IMR-90 (cell line): ENCODE results near the gene SYNPO2. TPM values are rescaled to one million over a fixed set of nuclear protein-coding genes. Genes with fewer than 3 reads are reported as not detected.
A peak's percentile ranks its signal among the peaks of the same experiment; 100 is the strongest.

Experiments used
- ATAC-seq: fragments of 200-7000 bp; cut with Tn5 transposase; 2 replicates; pipeline ENCODE4 v1.9.1; 2020; ENCODE audit warnings: low read depth, mild to moderate bottlenecking, moderate library complexity
- BruUV-seq: library from RNA; stranded (reverse); fragments of 400-500 nt; replicated peaks from 2 replicates; lab custom pipeline; 2021; lab: Mats Ljungman, UMichigan
- CTCF ChIA-PET: fragments of 300-600 bp; formaldehyde crosslinking; extraction: SDS; loops from one replicate; lab custom pipeline; 2021; ENCODE audit warnings: antibody characterized with exemption; lab: Yijun Ruan, JAX
- POLR2A ChIA-PET: fragments of 300-600 bp; sonication (Branson Sonifier 250); formaldehyde crosslinking; loops from one replicate; lab custom pipeline; 2022; ENCODE audit warnings: antibody characterized with exemption; ENCODE audit not compliant: unreplicated experiment; lab: Charles Lee
- DNase-seq: peaks from one replicate; pipeline ENCODE4 v3.0.0; 2013
- H2AFZ ChIP-seq: replicated peaks from 2 replicates; pipeline ENCODE3; 2013; ENCODE audit warnings: low read length, mild to moderate bottlenecking; ENCODE audit not compliant: poor library complexity
- H2AK5ac ChIP-seq: 2 replicates; pipeline ENCODE4 v1.6.1; 2013; ENCODE audit warnings: low read depth, low read length, inconsistent platforms
- H2AK9ac ChIP-seq: replicated peaks from 2 replicates; pipeline ENCODE3; 2013; ENCODE audit warnings: mild to moderate bottlenecking, low read depth, low read length, moderate library complexity; ENCODE audit not compliant: poor library complexity
- H2BK120ac ChIP-seq: 2 replicates; pipeline ENCODE4 v1.6.1; 2013; ENCODE audit warnings: low read depth, low read length, inconsistent platforms
- H2BK15ac ChIP-seq: 3 replicates; pipeline ENCODE4 v1.6.1; 2013; ENCODE audit warnings: low read depth, low read length, inconsistent platforms
- H2BK20ac ChIP-seq: 2 replicates; pipeline ENCODE4 v1.6.1; 2013; ENCODE audit warnings: low read depth, mild to moderate bottlenecking, inconsistent platforms, low read length, moderate library complexity
- H2BK5ac ChIP-seq: 2 replicates; pipeline ENCODE4 v1.6.1; 2013; ENCODE audit warnings: mild to moderate bottlenecking, low read depth, low read length, inconsistent platforms; ENCODE audit not compliant: poor library complexity, severe bottlenecking
- H3K14ac ChIP-seq: replicated peaks from 2 replicates; pipeline ENCODE4 v1.6.1; 2013; ENCODE audit warnings: low read depth, low read length, inconsistent platforms
- H3K18ac ChIP-seq: 2 replicates; pipeline ENCODE4 v1.6.1; 2013; ENCODE audit warnings: low read depth, low read length, control low read depth
- H3K23ac ChIP-seq: 2 replicates; pipeline ENCODE4 v1.6.1; 2013; ENCODE audit warnings: low read depth, low read length, inconsistent platforms
- H3K27ac ChIP-seq: 2 replicates; pipeline ENCODE4 v1.5.1; 2013; ENCODE audit warnings: mild to moderate bottlenecking, control low read depth, low read length; ENCODE audit not compliant: insufficient read depth
- H3K27me3 ChIP-seq: 2 replicates; pipeline ENCODE4 v1.6.1; 2013; ENCODE audit warnings: low read length; ENCODE audit not compliant: control insufficient read depth, insufficient read depth
- H3K36me3 ChIP-seq: 2 replicates; pipeline ENCODE4 v1.6.1; 2013; ENCODE audit warnings: low read length, mixed read lengths; ENCODE audit not compliant: control insufficient read depth, insufficient read depth
- H3K4ac ChIP-seq: 2 replicates; pipeline ENCODE4 v1.6.1; 2013; ENCODE audit warnings: low read depth, low read length, inconsistent platforms
- H3K4me1 ChIP-seq: 2 replicates; pipeline ENCODE4 v1.6.1; 2013; ENCODE audit warnings: low read length, mixed read lengths; ENCODE audit not compliant: control insufficient read depth, insufficient read depth
- H3K4me2 ChIP-seq: 2 replicates; pipeline ENCODE4 v1.6.1; 2013; ENCODE audit warnings: low read depth, mild to moderate bottlenecking, control low read depth, low read length, moderate library complexity
- H3K4me3 ChIP-seq: 2 replicates; pipeline ENCODE4 v1.5.1; 2013; ENCODE audit warnings: low read depth, mild to moderate bottlenecking, control low read depth, low read length, moderate library complexity; ENCODE audit not compliant: insufficient read depth
- H3K56ac ChIP-seq: 2 replicates; pipeline ENCODE4 v1.6.1; 2013; ENCODE audit warnings: low read length, inconsistent platforms; ENCODE audit not compliant: insufficient read depth; ENCODE audit errors: extremely low read depth
- H3K79me1 ChIP-seq, 2 experiments: 2 replicates each; pipeline ENCODE4 v1.6.1; 2013; ENCODE audit warnings: low read length in 2 of 2, inconsistent platforms in 1 of 2, low read depth in 1 of 2
- H3K9ac ChIP-seq: 2 replicates; pipeline ENCODE4 v1.6.1; 2013; ENCODE audit warnings: low read depth, low read length, control low read depth
- H3K9me1 ChIP-seq: 2 replicates; pipeline ENCODE4 v1.6.1; 2013; ENCODE audit warnings: low read length, inconsistent platforms; ENCODE audit not compliant: insufficient read depth
- H3K9me3 ChIP-seq: 2 replicates; pipeline ENCODE4 v1.6.1; 2013; ENCODE audit warnings: low read length; ENCODE audit not compliant: control insufficient read depth, insufficient read depth
- H4K20me1 ChIP-seq: 2 replicates; pipeline ENCODE4 v1.6.1; 2013; ENCODE audit warnings: low read length, inconsistent platforms; ENCODE audit not compliant: insufficient read depth
- H4K5ac ChIP-seq: 2 replicates; pipeline ENCODE4 v1.6.1; 2013; ENCODE audit warnings: mild to moderate bottlenecking, low read depth, low read length, control low read depth
- H4K8ac ChIP-seq, 2 experiments: 2 replicates each; pipeline ENCODE4 v1.6.1; 2013; ENCODE audit warnings: low read depth in 2 of 2, low read length in 2 of 2, control low read depth in 1 of 2, inconsistent platforms in 1 of 2
- H4K91ac ChIP-seq: 2 replicates; pipeline ENCODE4 v1.6.1; 2013; ENCODE audit warnings: low read depth, low read length, inconsistent platforms; ENCODE audit not compliant: insufficient read depth
- BHLHE40 ChIP-seq: fragments of 150-350 bp; IDR thresholded peaks from 2 replicates; pipeline ENCODE4 v1.6.1; 2016; ENCODE audit warnings: mild to moderate bottlenecking, low read depth, low read length
- CEBPB ChIP-seq: IDR thresholded peaks from 2 replicates; pipeline ENCODE4 v1.6.1; 2012; ENCODE audit warnings: low read depth, low read length, improper control_type of control experiment
- CHD1 ChIP-seq: IDR thresholded peaks from 2 replicates; pipeline ENCODE4 v1.6.1; 2012; ENCODE audit warnings: low read depth, low read length, improper control_type of control experiment
- CTCF ChIP-seq: conservative IDR thresholded peaks from 2 replicates; pipeline ENCODE4 v1.5.1; 2012; ENCODE audit warnings: mild to moderate bottlenecking, low read depth, low read length, improper control_type of control experiment
- ELK1 ChIP-seq: fragments of 150-350 bp; IDR thresholded peaks from 2 replicates; pipeline ENCODE4 v1.6.1; 2016; ENCODE audit warnings: low read depth, mild to moderate bottlenecking, low read length, moderate library complexity, borderline replicate concordance
- MAFK ChIP-seq: IDR thresholded peaks from 2 replicates; pipeline ENCODE4 v1.6.1; 2012; ENCODE audit warnings: low read depth, low read length, improper control_type of control experiment
- MXI1 ChIP-seq: IDR thresholded peaks from 2 replicates; pipeline ENCODE4 v1.6.1; 2012; ENCODE audit warnings: low read depth, mild to moderate bottlenecking, low read length, moderate library complexity, borderline replicate concordance
- RAD21 ChIP-seq: IDR thresholded peaks from 2 replicates; pipeline ENCODE4 v1.6.1; 2012; ENCODE audit warnings: low read length, improper control_type of control experiment
- RCOR1 ChIP-seq: IDR thresholded peaks from 2 replicates; pipeline ENCODE4 v1.6.1; 2012; ENCODE audit warnings: mild to moderate bottlenecking, low read length, improper control_type of control experiment; ENCODE audit not compliant: insufficient replicate concordance
- RFX5 ChIP-seq: IDR thresholded peaks from 2 replicates; pipeline ENCODE4 v1.8.0; 2012; ENCODE audit warnings: low read depth, mild to moderate bottlenecking, low read length, moderate library complexity
- SMC3 ChIP-seq: fragments of 150-350 bp; IDR thresholded peaks from 2 replicates; pipeline ENCODE4 v1.6.1; 2016; ENCODE audit warnings: low read depth, mild to moderate bottlenecking, antibody characterized with exemption, low read length, moderate library complexity
- USF2 ChIP-seq: fragments of 150-350 bp; IDR thresholded peaks from 2 replicates; pipeline ENCODE4 v1.6.1; 2017; ENCODE audit warnings: mild to moderate bottlenecking, antibody characterized with exemption, low read length, low read depth
- WGBS, 2 experiments: methylation state at CpG; one replicate each; pipeline versions ENCODE4 v1.1.5 to v1.1.7; 2013; ENCODE audit warnings: missing lambda C conversion rate in 2 of 2; ENCODE audit not compliant: insufficient read length in 1 of 2; ENCODE audit errors: extremely low coverage in 2 of 2; 5-methylcytosine and 5-hydroxymethylcytosine counted together
- dilution Hi-C: fragments of 300-500 bp; cut with HindIII; formaldehyde crosslinking; loops from one replicate; pipeline ENCODE4 v1.14.3; 2018; ENCODE audit warnings: low sequenced_read_pairs; ENCODE audit not compliant: unreplicated experiment
- in situ Hi-C: fragments of 300-500 bp; cut with MboI; formaldehyde crosslinking; loops from 3 replicates; pipeline ENCODE4 v1.14.3; 2019; ENCODE audit warnings: low sequenced_read_pairs, inconsistent platforms, mixed read lengths
- intact Hi-C: fragments of 100-400 bp; cut with micrococcal nuclease; formaldehyde crosslinking; loops from 2 replicates; pipeline ENCODE4 v1.10.0; 2022
- polyA plus RNA-seq, 3 experiments: library from polyadenylated mRNA; depleted of rRNA; stranded (reverse); fragments of >200 nt; gene quantifications; 2 replicates each; pipeline ENCODE4 v1.2.3, GENCODE V29; 2012; ENCODE audit warnings: low replicate concordance in 1 of 3
- total RNA-seq: library from RNA; depleted of rRNA; stranded (reverse); fragments of >200 nt; gene quantifications from 2 replicates; pipeline ENCODE4 v1.2.3, GENCODE V29; 2012

The SYNPO2 gene
- total and polyA plus RNA-seq, 2 of the 4 experiments (the other 2 are of a cell fraction), result 0.99 to 1.8 TPM

GRCh38 chr4:119053997-119054396 is 165.3 kb downstream of the SYNPO2 start:
- ATAC-seq (no peak), DNase-seq (no peak)
- H2AK5ac ChIP-seq, result peak overlapping the region; percentile 75
- peak overlapping the region; percentile 62 for H2BK120ac ChIP-seq
- 73% methylated on average over 5 of the region's 10 CpGs; no CpG with 5 or more reads in 1 of the 2 experiments for WGBS, 2 experiments
- no peaks in the 10 kb centered on the region for H3K27me3 ChIP-seq
- 0 out of 4 replicates have a peak, but pooled peaks cover 0 to 3% of the 10 kb centered on the region in 2 experiments for H3K79me1 ChIP-seq
- no peak overlapping the region; the same call in 1 of the 2 replicates for H3K18ac ChIP-seq
- ChIA-PET POLR2A (interaction anchor here (0.6 kb wide), 1 partner anchor 167 kb away, joined by 3 read pairs; no protein-coding TSS in a partner anchor), CTCF (interaction anchor here (2.4 kb wide), 1 partner anchor 13 kb away, joined by 8 read pairs; no protein-coding TSS in a partner anchor)
- H2BK20ac ChIP-seq, result no peak overlapping the region
- no peak for TF ChIP-seq BHLHE40
- TF ChIP-seq RCOR1, result no peak
- TF ChIP-seq CHD1, result no peak
- no peak for TF ChIP-seq MAFK
- TF ChIP-seq SMC3, result no peak
- TF ChIP-seq ELK1, result no peak
- no peak for TF ChIP-seq RAD21
- TF ChIP-seq RFX5, result no peak
- no peak for TF ChIP-seq MXI1
- no peak for TF ChIP-seq CEBPB
- TF ChIP-seq USF2, result no peak
- no peak for TF ChIP-seq CTCF
- H2AFZ ChIP-seq, result no peak overlapping the region
- peaks cover 8% of the 10 kb centered on the region for H3K9me1 ChIP-seq
- H3K9me3 ChIP-seq, result no peaks in the 10 kb centered on the region
- H3K4ac ChIP-seq, result peak overlapping the region; percentile 22; the same call in 1 of the 2 replicates
- no peaks in the 10 kb centered on the region for H3K36me3 ChIP-seq
- H3K4me3 ChIP-seq, result no peak overlapping the region
- no TSS peak for BruUV-seq
- intact Hi-C loops, result no loop called here
- no peak overlapping the region for H3K27ac ChIP-seq
- H4K20me1 ChIP-seq, result no peaks in the 10 kb centered on the region
- no peak overlapping the region for H2BK5ac ChIP-seq
- H2AK9ac ChIP-seq, result no peak overlapping the region
- H4K91ac ChIP-seq, result no peak overlapping the region
- peak overlapping the region in 1 of 2 experiments; percentile 32; a peak in 1 of 4 replicates for H4K8ac ChIP-seq
- no peak overlapping the region for H3K56ac ChIP-seq
- H3K23ac ChIP-seq, result no peak overlapping the region
- H2BK15ac ChIP-seq, result 0 out of 3 replicates have a peak overlapping the region, but pooled peaks have one; percentile 74
- no peak overlapping the region for H3K4me2 ChIP-seq
- dilution Hi-C loops, result no loop called here
- in situ Hi-C loops, result no loop called here
- H3K4me1 ChIP-seq, result peaks cover 10% of the 10 kb centered on the region
- 0 out of 2 replicates have a peak overlapping the region, but pooled peaks have one; percentile 8 for H4K5ac ChIP-seq
- H3K14ac ChIP-seq, result no peak overlapping the region
- H3K9ac ChIP-seq, result no peak overlapping the region
